ENCODE data around the gene CILP. TPM values are rescaled to one million over a fixed set of nuclear protein-coding genes. Genes with fewer than 3 reads are reported as not detected.

The CILP gene
- total RNA-seq, 1 experiment from 2014 or later = not detected

- peaks cover 11 to 23% of the 10 kb centered on the region in 2 experiments; a peak in 3 of 4 replicates for H3K36me3 ChIP-seq (ENCODE audit: control insufficient read depth in 1 of 2, insufficient read depth in 2 of 2, low read length in 2 of 2)
- H3K27me3 ChIP-seq (ENCODE audit: insufficient read depth, low read length) = no peaks in the 10 kb centered on the region
- DNase-seq (ENCODE audit: low read depth, low spot score) (no peak), ATAC-seq (no peak)
- H2AFZ ChIP-seq (ENCODE audit: low read depth, low read length, poor library complexity, severe bottlenecking) = no peak overlapping the region
- no peaks in the 10 kb centered on the region for H3K4me1 ChIP-seq (ENCODE audit: control insufficient read depth in 1 of 2, insufficient read depth in 2 of 2, low read length in 2 of 2)
- intact Hi-C loops (cut with micrococcal nuclease) = no loop called here
- H3K79me2 ChIP-seq (ENCODE audit: insufficient read depth, low read length) = peaks cover 14% of the 10 kb centered on the region; the same call in 1 of the 2 replicates
- BruUV-seq (replicated peaks) = no TSS peak
- ChIA-PET RAD21 (ENCODE audit: low non-redundant PET in 1 of 2, low total read pairs in 2 of 2, uncharacterized antibody in 2 of 2, unreplicated experiment in 2 of 2) (no interaction called here), POLR2A (no interaction called here), CTCF (no interaction called here)
- no peak overlapping the region for H3K9ac ChIP-seq (ENCODE audit: low read length)
- H3K9me2 ChIP-seq (ENCODE audit: insufficient read depth) = no peaks in the 10 kb centered on the region
- no peaks in the 10 kb centered on the region for H3K9me3 ChIP-seq (ENCODE audit: control insufficient read depth in 1 of 2, insufficient read depth in 1 of 2, low read depth in 1 of 2, low read length in 2 of 2)
- no peak overlapping the region for H3K4me3 ChIP-seq (replicated peaks in 1 of 2; ENCODE audit: low read depth in 1 of 2, low read length in 2 of 2)
- no peaks in the 10 kb centered on the region for H4K20me1 ChIP-seq (ENCODE audit: insufficient read depth)
- TF ChIP-seq ZNF274 (IDR thresholded peaks at IDR 0.05; ENCODE audit: low read depth, low read length) (no peak), ATF3 (IDR thresholded peaks at IDR 0.05) (no peak), EZH2 (IDR thresholded peaks at IDR 0.05) (no peak), POLR2A (IDR thresholded peaks at IDR 0.05; ENCODE audit: borderline replicate concordance, extremely low read depth, insufficient read depth, insufficient read length) (no peak), RAD21 (IDR thresholded peaks at IDR 0.05; ENCODE audit: low read depth) (no peak), SRF (IDR thresholded peaks at IDR 0.05; ENCODE audit: low read depth) (no peak)
- H3K4me2 ChIP-seq (ENCODE audit: low read length) = no peak overlapping the region
- no peak overlapping the region for H3K27ac ChIP-seq (ENCODE audit: low read depth, low read length)
Measured at GRCh38 chr15:65163041-65163440, 48.2 kb downstream of the CILP start.

DNA sequence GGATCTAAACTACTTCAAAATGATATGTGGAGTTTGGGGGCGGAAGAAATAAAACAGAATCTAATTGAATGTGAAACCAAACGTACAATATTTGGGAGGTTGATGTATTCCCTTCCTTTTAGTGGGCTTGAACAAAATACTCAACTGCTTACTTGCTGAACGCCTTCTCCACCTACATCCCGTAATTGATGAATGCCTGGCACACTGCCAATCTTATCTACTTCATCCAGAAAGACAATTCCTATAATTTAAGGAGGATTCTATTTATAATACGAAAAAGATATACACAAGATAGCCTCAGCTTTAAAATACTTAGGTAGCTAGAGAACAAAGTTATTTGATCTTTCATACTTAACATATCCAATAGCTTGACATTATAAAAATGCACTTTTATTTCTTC lies 54.6 kb downstream of the CILP start:
- intact Hi-C loops (cut with micrococcal nuclease) = no loop called here
- TF ChIP-seq ZFX (IDR thresholded peaks at IDR 0.05) (no peak), POLR2AphosphoS5 (IDR thresholded peaks at IDR 0.05; ENCODE audit: low read depth, low read length) (no peak), EZH2 (IDR thresholded peaks at IDR 0.05) (no peak), TCF7L2 (IDR thresholded peaks at IDR 0.05; ENCODE audit: borderline replicate concordance, extremely low read depth, insufficient read depth, insufficient read length) (no peak), RAD21 (IDR thresholded peaks at IDR 0.05; ENCODE audit: low read depth) (no peak), ZBTB33 (IDR thresholded peaks at IDR 0.05; ENCODE audit: extremely low read depth, insufficient replicate concordance, low read length) (no peak), SIN3A (IDR thresholded peaks at IDR 0.05; ENCODE audit: low read depth) (no peak), CEBPB (IDR thresholded peaks at IDR 0.05; ENCODE audit: low read depth) (no peak), ATF3 (IDR thresholded peaks at IDR 0.05) (no peak), ZNF274 (IDR thresholded peaks at IDR 0.05; ENCODE audit: low read depth, low read length) (no peak), POLR2A (IDR thresholded peaks at IDR 0.05; ENCODE audit: borderline replicate concordance, extremely low read depth, insufficient read depth, insufficient read length) (no peak)
- TF ChIP-seq, protein P1, sequence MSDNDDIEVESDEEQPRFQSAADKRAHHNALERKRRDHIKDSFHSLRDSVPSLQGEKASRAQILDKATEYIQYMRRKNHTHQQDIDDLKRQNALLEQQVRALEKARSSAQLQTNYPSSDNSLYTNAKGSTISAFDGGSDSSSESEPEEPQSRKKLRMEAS (IDR thresholded peaks at IDR 0.05) = no peak
- TF ChIP-seq, protein P2, sequence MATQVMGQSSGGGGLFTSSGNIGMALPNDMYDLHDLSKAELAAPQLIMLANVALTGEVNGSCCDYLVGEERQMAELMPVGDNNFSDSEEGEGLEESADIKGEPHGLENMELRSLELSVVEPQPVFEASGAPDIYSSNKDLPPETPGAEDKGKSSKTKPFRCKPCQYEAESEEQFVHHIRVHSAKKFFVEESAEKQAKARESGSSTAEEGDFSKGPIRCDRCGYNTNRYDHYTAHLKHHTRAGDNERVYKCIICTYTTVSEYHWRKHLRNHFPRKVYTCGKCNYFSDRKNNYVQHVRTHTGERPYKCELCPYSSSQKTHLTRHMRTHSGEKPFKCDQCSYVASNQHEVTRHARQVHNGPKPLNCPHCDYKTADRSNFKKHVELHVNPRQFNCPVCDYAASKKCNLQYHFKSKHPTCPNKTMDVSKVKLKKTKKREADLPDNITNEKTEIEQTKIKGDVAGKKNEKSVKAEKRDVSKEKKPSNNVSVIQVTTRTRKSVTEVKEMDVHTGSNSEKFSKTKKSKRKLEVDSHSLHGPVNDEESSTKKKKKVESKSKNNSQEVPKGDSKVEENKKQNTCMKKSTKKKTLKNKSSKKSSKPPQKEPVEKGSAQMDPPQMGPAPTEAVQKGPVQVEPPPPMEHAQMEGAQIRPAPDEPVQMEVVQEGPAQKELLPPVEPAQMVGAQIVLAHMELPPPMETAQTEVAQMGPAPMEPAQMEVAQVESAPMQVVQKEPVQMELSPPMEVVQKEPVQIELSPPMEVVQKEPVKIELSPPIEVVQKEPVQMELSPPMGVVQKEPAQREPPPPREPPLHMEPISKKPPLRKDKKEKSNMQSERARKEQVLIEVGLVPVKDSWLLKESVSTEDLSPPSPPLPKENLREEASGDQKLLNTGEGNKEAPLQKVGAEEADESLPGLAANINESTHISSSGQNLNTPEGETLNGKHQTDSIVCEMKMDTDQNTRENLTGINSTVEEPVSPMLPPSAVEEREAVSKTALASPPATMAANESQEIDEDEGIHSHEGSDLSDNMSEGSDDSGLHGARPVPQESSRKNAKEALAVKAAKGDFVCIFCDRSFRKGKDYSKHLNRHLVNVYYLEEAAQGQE (IDR thresholded peaks at IDR 0.05; ENCODE audit: low read depth) = no peak

More for the DNA sequence above, 54.6 kb downstream of the CILP start:
- H3K4me2 ChIP-seq (ENCODE audit: low read length) = no peak overlapping the region
- H3K4me3 ChIP-seq (replicated peaks in 1 of 2; ENCODE audit: low read depth in 1 of 2, low read length in 2 of 2) = no peak overlapping the region
- H2AFZ ChIP-seq (ENCODE audit: low read depth, low read length, poor library complexity, severe bottlenecking) = no peak overlapping the region
- ATAC-seq (no peak), DNase-seq (ENCODE audit: low read depth, low spot score) (no peak)
- no peaks in the 10 kb centered on the region for H3K9me3 ChIP-seq (ENCODE audit: control insufficient read depth in 1 of 2, insufficient read depth in 1 of 2, low read depth in 1 of 2, low read length in 2 of 2)
- no peaks in the 10 kb centered on the region for H3K79me2 ChIP-seq (ENCODE audit: insufficient read depth, low read length)
- BruUV-seq (replicated peaks) = no TSS peak
- no peaks in the 10 kb centered on the region for H4K20me1 ChIP-seq (ENCODE audit: insufficient read depth)
- ChIA-PET POLR2A (no interaction called here), RAD21 (ENCODE audit: low non-redundant PET in 1 of 2, low total read pairs in 2 of 2, uncharacterized antibody in 2 of 2, unreplicated experiment in 2 of 2) (no interaction called here), CTCF (no interaction called here)
- no peaks in the 10 kb centered on the region for H3K9me2 ChIP-seq (ENCODE audit: insufficient read depth)
- H3K36me3 ChIP-seq (ENCODE audit: control insufficient read depth in 1 of 2, insufficient read depth in 2 of 2, low read length in 2 of 2) = peaks cover 37 to 42% of the 10 kb centered on the region in 2 experiments
- no peaks in the 10 kb centered on the region for H3K4me1 ChIP-seq (ENCODE audit: control insufficient read depth in 1 of 2, insufficient read depth in 2 of 2, low read length in 2 of 2)
- H3K27ac ChIP-seq (ENCODE audit: low read depth, low read length) = no peak overlapping the region
- no peak overlapping the region for H3K9ac ChIP-seq (ENCODE audit: low read length)
- H3K27me3 ChIP-seq (ENCODE audit: insufficient read depth, low read length) = no peaks in the 10 kb centered on the region
